Smooth muscle cell (in vitro differentiated cells): ENCODE data around the gene DPYSL4. TPM values are rescaled to one million over a fixed set of nuclear protein-coding genes. Genes with fewer than 3 reads are reported as not detected.

Source experiments
- DNase-seq: peaks from one replicate; lab custom pipeline; 2025; ENCODE audit not compliant: unreplicated experiment; lab: John Stamatoyannopoulos, UW
- H2AFZ ChIP-seq: fragments of 200-600 bp; sonication (generic); 2 replicates; pipeline ENCODE4 v1.6.0; 2016; ENCODE audit warnings: antibody characterized with exemption, low read depth, mild to moderate bottlenecking
- H3F3A ChIP-seq: fragments of 200-600 bp; sonication (generic); 2 replicates; pipeline ENCODE4 v1.6.0; 2017; ENCODE audit warnings: antibody characterized with exemption, low read depth
- H3K27ac ChIP-seq: fragments of 200-600 bp; sonication (generic); 2 replicates; pipeline ENCODE4 v1.5.1; 2016; ENCODE audit warnings: low read depth, mild to moderate bottlenecking
- H3K27me3 ChIP-seq: fragments of 200-600 bp; sonication (generic); 2 replicates; pipeline ENCODE4 v1.6.1; 2016; ENCODE audit warnings: low read depth, mild to moderate bottlenecking
- H3K36me3 ChIP-seq: fragments of 200-600 bp; sonication (generic); 2 replicates; pipeline ENCODE4 v1.5.1; 2016; ENCODE audit warnings: low read depth
- H3K4me1 ChIP-seq: fragments of 200-600 bp; sonication (generic); 2 replicates; pipeline ENCODE4 v1.5.1; 2016; ENCODE audit warnings: low read depth
- H3K4me2 ChIP-seq: fragments of 200-600 bp; sonication (generic); 2 replicates; pipeline ENCODE4 v1.6.0; 2016; ENCODE audit warnings: mild to moderate bottlenecking
- H3K4me3 ChIP-seq: fragments of 200-600 bp; sonication (generic); 2 replicates; pipeline ENCODE4 v1.5.1; 2016; ENCODE audit warnings: mild to moderate bottlenecking
- H3K79me2 ChIP-seq: fragments of 200-600 bp; sonication (generic); 2 replicates; pipeline ENCODE4 v1.6.0; 2016; ENCODE audit warnings: low read depth, mild to moderate bottlenecking
- H3K9ac ChIP-seq: fragments of 200-600 bp; sonication (generic); 2 replicates; pipeline ENCODE4 v1.6.0; 2016; ENCODE audit warnings: low read depth
- H3K9me3 ChIP-seq: fragments of 200-600 bp; sonication (generic); replicated peaks from 2 replicates; pipeline ENCODE4 v1.5.1; 2016; ENCODE audit warnings: low read depth
- H4K20me1 ChIP-seq: fragments of 200-600 bp; sonication (generic); 2 replicates; pipeline ENCODE4 v1.6.0; 2016; ENCODE audit warnings: low read depth
- CTCF ChIP-seq: fragments of 200-600 bp; sonication (generic); IDR thresholded peaks from 2 replicates; pipeline ENCODE4 v1.5.1; 2017; ENCODE audit warnings: borderline replicate concordance, mild to moderate bottlenecking, antibody characterized with exemption; ENCODE audit not compliant: insufficient read depth, poor library complexity, severe bottlenecking
- WGBS: methylation state at CpG from one replicate; pipeline ENCODE4 v1.1.7; 2016; ENCODE audit warnings: low lambda C conversion rate; 5-methylcytosine and 5-hydroxymethylcytosine counted together
- polyA plus RNA-seq: library from polyadenylated mRNA; unstranded; fragments of >200 nt; fragmentation: Nextera tagmentation; extraction: Ambion mirVana; gene quantifications from 2 replicates; pipeline ENCODE4 v1.2.1, GENCODE V29; 2016
- total RNA-seq: library from RNA; depleted of rRNA; stranded (reverse); fragments of >200 nt; gene quantifications from 2 replicates; pipeline ENCODE4 v1.2.3, GENCODE V29; 2014

DPYSL4 gene
- total and polyA plus RNA-seq, 2 experiments from 2014 or later, result 6.0 to 7.4 TPM

GRCh38 chr10:132231656-132232022 lies 44.9 kb downstream of the DPYSL4 start:
- no peaks in the 10 kb centered on the region for H3K36me3 ChIP-seq
- no peak overlapping the region for H3K4me2 ChIP-seq
- H3K4me3 ChIP-seq, result no peak overlapping the region
- no peaks in the 10 kb centered on the region for H3K4me1 ChIP-seq
- H3K79me2 ChIP-seq, result no peaks in the 10 kb centered on the region
- DNase-seq, result no peak
- no peaks in the 10 kb centered on the region for H3F3A ChIP-seq
- TF ChIP-seq CTCF, result no peak
- no peak overlapping the region for H2AFZ ChIP-seq
- 96% methylated on average over 13 of the region's 13 CpGs for WGBS
- no peaks in the 10 kb centered on the region for H3K9me3 ChIP-seq
- H4K20me1 ChIP-seq, result no peaks in the 10 kb centered on the region
- no peak overlapping the region for H3K27ac ChIP-seq
- no peak overlapping the region for H3K9ac ChIP-seq
- no peaks in the 10 kb centered on the region for H3K27me3 ChIP-seq

GRCh38 chr10:132232023-132232951 lies 45.5 kb downstream of the DPYSL4 start:
- 85% methylated on average over 35 of the region's 35 CpGs for WGBS
- no peak for DNase-seq
- Histone ChIP-seq H3F3A (no peaks in the 10 kb centered on the region), H3K9ac (no peak overlapping the region), H4K20me1 (no peaks in the 10 kb centered on the region), H2AFZ (no peak overlapping the region), H3K79me2 (no peaks in the 10 kb centered on the region), H3K27me3 (no peaks in the 10 kb centered on the region), H3K4me3 (no peak overlapping the region), H3K4me1 (no peaks in the 10 kb centered on the region), H3K4me2 (no peak overlapping the region), H3K27ac (no peak overlapping the region), H3K36me3 (no peaks in the 10 kb centered on the region), H3K9me3 (no peaks in the 10 kb centered on the region)
- TF ChIP-seq CTCF, result no peak

- no peak overlapping the region for H3K4me2 ChIP-seq
- H3K4me1 ChIP-seq, result peaks cover 2% of the 10 kb centered on the region
- no peak for DNase-seq
- no peak for TF ChIP-seq CTCF
- H2AFZ ChIP-seq, result no peak overlapping the region
- no peaks in the 10 kb centered on the region for H3K36me3 ChIP-seq
- 87% methylated on average over 9 of the region's 9 CpGs for WGBS
- no peaks in the 10 kb centered on the region for H3F3A ChIP-seq
- no peaks in the 10 kb centered on the region for H3K9me3 ChIP-seq
- no peak overlapping the region for H3K27ac ChIP-seq
- no peaks in the 10 kb centered on the region for H4K20me1 ChIP-seq
- no peak overlapping the region for H3K9ac ChIP-seq
- H3K4me3 ChIP-seq, result no peak overlapping the region
- H3K79me2 ChIP-seq, result no peaks in the 10 kb centered on the region
- no peaks in the 10 kb centered on the region for H3K27me3 ChIP-seq
Observed at GRCh38 chr10:132232981-132233380, 46.2 kb downstream of the DPYSL4 start.
